A549 treated with dexamethasone at 1 μM for 4 hours (cell line): Measurements from ENCODE around the gene KRT36. TPM values are rescaled to one million over a fixed set of nuclear protein-coding genes. Genes with fewer than 3 reads are reported as not detected.

Experiments used
- total RNA-seq: library from RNA; stranded (reverse); fragments of 200-300 nt; extraction: Qiagen RNA extraction; gene quantifications from 5 replicates; pipeline ENCODE4 v1.2.3, GENCODE V29; 2022

Gene KRT36
- total RNA-seq: 0.06 TPM in 1 of 5 replicates, not detected in the others

GRCh38 chr17:41489531-41489930, at the start of gene KRT36:
Gene KRT36, minus strand, starts transcription at chr17:41489910. Its CDS starts 46 bp downstream, at chr17:41489864.

GRCh38 chr17:41518789-41519449, 29.2 kb upstream of the KRT36 start, which contains the start of gene KRT15:
Gene KRT15, minus strand, starts transcription at chr17:41518890. Its CDS starts 63 bp downstream, at chr17:41518827.

GRCh38 chr17:41505007-41505808, 15.5 kb upstream of the KRT36 start, which contains the start of gene KRT13:
Gene KRT13, minus strand, starts transcription at chr17:41505612. Its CDS starts 62 bp downstream, at chr17:41505550.

GRCh38 chr17:41481036-41481435, 8.7 kb downstream of the KRT36 start, which contains the start of gene KRT35:
Gene KRT35, minus strand, starts transcription at chr17:41481151. Its CDS starts 54 bp downstream, at chr17:41481097.

GRCh38 chr17:41466988-41467387, 22.7 kb downstream of the KRT36 start, which contains the start of gene KRT32:
Gene KRT32, minus strand, starts transcription at chr17:41467386. Its CDS starts 61 bp downstream, at chr17:41467325.

GRCh38 chr17:41440531-41441033, 49.1 kb downstream of the KRT36 start, which contains the start of gene KRT38:
Gene KRT38, minus strand, starts transcription at chr17:41440983. Its CDS starts 62 bp downstream, at chr17:41440921.

Other genes with a start within 250 kb of the KRT36 start
- gene KRTAP9-4, start 240.2 kb downstream of the KRT36 start, total RNA-seq: not detected in 5 replicates
- not detected in 5 replicates for gene KRTAP9-9, start 234.5 kb downstream of the KRT36 start, total RNA-seq
- gene KRTAP9-6, start 224.5 kb downstream of the KRT36 start, total RNA-seq: not detected in 5 replicates
- gene KRTAP9-7, start 214.2 kb downstream of the KRT36 start, total RNA-seq: not detected in 5 replicates
- not detected in 5 replicates for gene KRTAP29-1, start 187.1 kb downstream of the KRT36 start, total RNA-seq
- gene KRTAP16-1, start 180.6 kb downstream of the KRT36 start, total RNA-seq: not detected in 5 replicates
- gene KRTAP17-1, start 174.2 kb downstream of the KRT36 start, total RNA-seq: not detected in 5 replicates
- not detected in 5 replicates for gene KRT33A, start 139.1 kb downstream of the KRT36 start, total RNA-seq
- not detected in 5 replicates for gene KRT33B, start 120.1 kb downstream of the KRT36 start, total RNA-seq
- gene KRT34, start 107.6 kb downstream of the KRT36 start, total RNA-seq: 0.18 to 0.53 TPM (median 0.21 TPM) in 5 replicates
- 0.05 TPM in 1 of 5 replicates, not detected in the others for gene KRT31, start 92.3 kb downstream of the KRT36 start, total RNA-seq
- gene KRT37, start 65.3 kb downstream of the KRT36 start, total RNA-seq: not detected in 5 replicates
- gene KRT38, start 48.9 kb downstream of the KRT36 start, total RNA-seq: not detected in 5 replicates
- 0.05 to 0.07 TPM (median 0.06 TPM) in 3 of 5 replicates, not detected in the others for gene KRT32, start 22.5 kb downstream of the KRT36 start, total RNA-seq
- gene KRT35, start 8.8 kb downstream of the KRT36 start, total RNA-seq: not detected in 5 replicates
- gene KRT13, start 15.7 kb upstream of the KRT36 start, total RNA-seq: 0.11 to 0.51 TPM (median 0.18 TPM) in 5 replicates
- 2.3 to 4.1 TPM (median 2.9 TPM) in 5 replicates for gene KRT15, start 29.0 kb upstream of the KRT36 start, total RNA-seq
- 38.1 to 58.6 TPM (median 50.5 TPM) in 5 replicates for gene KRT19, start 38.4 kb upstream of the KRT36 start, total RNA-seq
- gene KRT9, start 82.1 kb upstream of the KRT36 start, total RNA-seq: not detected in 5 replicates
- gene KRT14, start 97.0 kb upstream of the KRT36 start, total RNA-seq: 0.05 to 0.14 TPM (median 0.11 TPM) in 4 of 5 replicates, not detected in the other
- gene KRT16, start 122.9 kb upstream of the KRT36 start, total RNA-seq: 0.83 to 1.5 TPM (median 1.4 TPM) in 5 replicates
- gene KRT17, start 134.7 kb upstream of the KRT36 start, total RNA-seq: 0.63 to 1.8 TPM (median 0.79 TPM) in 5 replicates
- gene EIF1, start 199.0 kb upstream of the KRT36 start, total RNA-seq: 1,266 to 1,758 TPM (median 1,378 TPM) in 5 replicates
- 0.22 to 0.50 TPM in 2 of 5 replicates, not detected in the others for gene GAST, start 222.4 kb upstream of the KRT36 start, total RNA-seq
- 0.85 to 2.0 TPM (median 1.2 TPM) in 5 replicates for gene HAP1, start 244.7 kb upstream of the KRT36 start, total RNA-seq